Ishikawa (cell line): ENCODE data around the gene BTNL2.

Source experiments
- CEBPB ChIP-seq: IDR thresholded peaks from 2 replicates; pipeline ENCODE4 v1.6.1; 2012
- CREB1 ChIP-seq: IDR thresholded peaks from 2 replicates; pipeline ENCODE4 v1.6.1; 2012; ENCODE audit warnings: low read depth
- EGR1 ChIP-seq: IDR thresholded peaks from 2 replicates; pipeline ENCODE4 v1.6.1; 2012
- EP300 ChIP-seq: IDR thresholded peaks from 2 replicates; pipeline ENCODE4 v1.6.1; 2012; ENCODE audit warnings: borderline replicate concordance
- FOXM1 ChIP-seq: IDR thresholded peaks from 2 replicates; pipeline ENCODE4 v1.6.1; 2012; ENCODE audit warnings: low read depth, borderline replicate concordance
- MAX ChIP-seq: IDR thresholded peaks from 2 replicates; pipeline ENCODE4 v1.6.1; 2012
- RAD21 ChIP-seq: IDR thresholded peaks from 2 replicates; pipeline ENCODE4 v1.6.1; 2012; ENCODE audit warnings: low read depth
- REST ChIP-seq: IDR thresholded peaks from 2 replicates; pipeline ENCODE4 v1.6.1; 2012; ENCODE audit warnings: low read depth, mild to moderate bottlenecking
- TAF1 ChIP-seq: IDR thresholded peaks from 2 replicates; pipeline ENCODE4 v1.6.1; 2012; ENCODE audit warnings: low read depth, mild to moderate bottlenecking
- TCF12 ChIP-seq: IDR thresholded peaks from 2 replicates; pipeline ENCODE4 v1.6.1; 2012; ENCODE audit warnings: low read depth
- TEAD4 ChIP-seq: IDR thresholded peaks from 2 replicates; pipeline ENCODE4 v1.6.1; 2012
- USF1 ChIP-seq: IDR thresholded peaks from 2 replicates; pipeline ENCODE4 v1.6.1; 2012
- YY1 ChIP-seq: IDR thresholded peaks from 2 replicates; pipeline ENCODE4 v1.6.1; 2012; ENCODE audit warnings: low read depth
- ZBTB7A ChIP-seq: IDR thresholded peaks from 2 replicates; pipeline ENCODE4 v1.6.1; 2012; ENCODE audit warnings: low read depth

GRCh38 chr6:32355018-32355417 lies 52.0 kb downstream of the BTNL2 start:
- TF ChIP-seq TAF1: no peak
- no peak for TF ChIP-seq EP300
- TF ChIP-seq RAD21: no peak
- TF ChIP-seq MAX: no peak
- TF ChIP-seq FOXM1: no peak
- TF ChIP-seq REST: no peak
- TF ChIP-seq TCF12: no peak
- TF ChIP-seq CREB1: no peak
- TF ChIP-seq TEAD4: no peak
- no peak for TF ChIP-seq YY1
- no peak for TF ChIP-seq CEBPB
- TF ChIP-seq EGR1: no peak
- TF ChIP-seq ZBTB7A: no peak
- no peak for TF ChIP-seq USF1
